Measurements from ENCODE around the gene NIT1. TPM values are rescaled to one million over a fixed set of nuclear protein-coding genes. Genes with fewer than 3 reads are reported as not detected.

NIT1 gene
- total RNA-seq, 2 experiments from 2014 or later: 34.3 to 39.3 TPM

GRCh38 chr1:161165742-161166668, 48.1 kb downstream of the NIT1 start, which contains the start of gene PPOX:
Gene PPOX, plus strand, starts transcription at chr1:161166426. Its CDS starts 422 bp downstream, at chr1:161166848.
- no peaks in the 10 kb centered on the region for H3K27me3 Mint-ChIP-seq
- H3K4me3 Mint-ChIP-seq: peak within 1 kb of the TSS; percentile 88
- H3K4me1 Mint-ChIP-seq: peaks cover 37% of the 10 kb centered on the region
- H3K27ac Mint-ChIP-seq: peak within 1 kb of the TSS; percentile 94
- peaks cover 18% of the 10 kb centered on the region for H3K36me3 Mint-ChIP-seq
- peak; percentile 93 for DNase-seq
- H3K9me3 Mint-ChIP-seq: no peaks in the 10 kb centered on the region

- Mint-ChIP-seq H3K4me3 (peak overlapping the region; percentile 88), H3K36me3 (peaks cover 20% of the 10 kb centered on the region), H3K9me3 (no peaks in the 10 kb centered on the region), H3K27ac (peak overlapping the region; percentile 94), H3K4me1 (peaks cover 32% of the 10 kb centered on the region), H3K27me3 (no peaks in the 10 kb centered on the region)
- no peak for DNase-seq
Observed at GRCh38 chr1:161166669-161167548, 49.0 kb downstream of the NIT1 start.

- no peak for DNase-seq
- Mint-ChIP-seq H3K4me1 (peaks cover 29% of the 10 kb centered on the region), H3K27me3 (no peaks in the 10 kb centered on the region), H3K36me3 (peaks cover 27% of the 10 kb centered on the region), H3K4me3 (no peak overlapping the region), H3K27ac (no peak overlapping the region), H3K9me3 (no peaks in the 10 kb centered on the region)
Observed at GRCh38 chr1:161168906-161169305, 51.0 kb downstream of the NIT1 start.

Other genes with a start within 250 kb of the NIT1 start
- gene ITLN1, start 232.9 kb upstream of the NIT1 start, total RNA-seq: not detected
- not detected for gene ITLN2, start 163.3 kb upstream of the NIT1 start, total RNA-seq
- gene F11R, start 97.0 kb upstream of the NIT1 start, total RNA-seq: 10 to 100 TPM; 12.8 to 13.4 TPM
- 10 to 100 TPM; 44.8 to 45.7 TPM for gene TSTD1, start 79.1 kb upstream of the NIT1 start, total RNA-seq
- gene USF1, start 72.1 kb upstream of the NIT1 start, total RNA-seq: 10 to 100 TPM; 57.0 to 62.0 TPM
- 100 to 1,000 TPM; 146 to 157 TPM for gene ARHGAP30, start 48.2 kb upstream of the NIT1 start, total RNA-seq
- under 1 TPM; 0.12 to 0.16 TPM for gene NECTIN4, start 28.5 kb upstream of the NIT1 start, total RNA-seq
- gene KLHDC9, start 19.7 kb upstream of the NIT1 start, total RNA-seq: under 1 TPM; 0.33 to 0.46 TPM
- 100 to 1,000 TPM; 141 to 148 TPM for gene PFDN2, start 68 bp upstream of the NIT1 start, total RNA-seq
- 10 to 100 TPM; 37.4 to 38.7 TPM for gene DEDD, start 14.6 kb downstream of the NIT1 start, total RNA-seq
- 10 to 100 TPM; 89.9 to 92.8 TPM for gene UFC1, start 35.9 kb downstream of the NIT1 start, total RNA-seq
- gene USP21, start 41.4 kb downstream of the NIT1 start, total RNA-seq: 10 to 100 TPM; 24.2 to 25.4 TPM
- 10 to 100 TPM; 20.1 to 20.8 TPM for gene PPOX, start 48.3 kb downstream of the NIT1 start, total RNA-seq
- gene B4GALT3, start 59.4 kb downstream of the NIT1 start, total RNA-seq: 10 to 100 TPM; 49.5 to 53.9 TPM
- 1 to 10 TPM; 2.5 to 3.8 TPM for gene ADAMTS4, start 80.9 kb downstream of the NIT1 start, total RNA-seq
- gene NDUFS2, start 84.3 kb downstream of the NIT1 start, total RNA-seq: 10 to 100 TPM; 87.7 to 95.8 TPM
- gene FCER1G, start 97.2 kb downstream of the NIT1 start, total RNA-seq: 1 to 10 TPM; 1.2 to 3.0 TPM
- not detected for gene APOA2, start 105.5 kb downstream of the NIT1 start, total RNA-seq
- gene TOMM40L, start 108.0 kb downstream of the NIT1 start, total RNA-seq: 10 to 100 TPM; 26.3 to 26.4 TPM
- gene NR1I3, start 120.1 kb downstream of the NIT1 start, total RNA-seq: not detected
- gene PCP4L1, start 140.6 kb downstream of the NIT1 start, total RNA-seq: under 1 TPM; 0.39 to 0.80 TPM
- 1 to 10 TPM; 2.9 to 3.7 TPM for gene MPZ, start 191.9 kb downstream of the NIT1 start, total RNA-seq
- 100 to 1,000 TPM; 187 to 192 TPM for gene SDHC, start 196.3 kb downstream of the NIT1 start, total RNA-seq
- not detected for gene CFAP126, start 249.8 kb downstream of the NIT1 start, total RNA-seq